ENCODE measurements around the gene FAM83G. TPM values are rescaled to one million over a fixed set of nuclear protein-coding genes. Genes with fewer than 3 reads are reported as not detected.
A peak's percentile ranks its signal among the peaks of the same experiment; 100 is the strongest.

The FAM83G gene
- polyA plus RNA-seq, 4 donors = 0.91 to 8.1 (median 6.0) TPM

- DNase-seq (ENCODE audit: low read depth in 4 of 4, low spot score in 3 of 4) = no peak
These were observed 29.0 kb downstream of the FAM83G start for GRCh38 chr17:18975597-18975996.

GRCh38 chr17:18974407-18975149, 30.0 kb downstream of the FAM83G start:
- no peak for DNase-seq (ENCODE audit: low read depth in 4 of 4, low spot score in 3 of 4)

- DNase-seq (ENCODE audit: low read depth in 4 of 4, low spot score in 3 of 4) = no peak
These were observed 32.8 kb downstream of the FAM83G start for GRCh38 chr17:18971801-18972200.

GRCh38 chr17:18970582-18971480, 33.7 kb downstream of the FAM83G start:
- DNase-seq (ENCODE audit: low read depth in 4 of 4, low spot score in 3 of 4) = no peak

GRCh38 chr17:18968945-18969887, 35.3 kb downstream of the FAM83G start:
- no peak for DNase-seq (ENCODE audit: low read depth in 4 of 4, low spot score in 3 of 4)

- DNase-seq (ENCODE audit: low read depth in 4 of 4, low spot score in 3 of 4) = no peak
These were observed 36.2 kb downstream of the FAM83G start for GRCh38 chr17:18968345-18968744.

- no peak for DNase-seq (ENCODE audit: low read depth in 4 of 4, low spot score in 3 of 4)
These were observed 36.6 kb downstream of the FAM83G start for GRCh38 chr17:18967916-18968315.

- DNase-seq (ENCODE audit: low read depth in 4 of 4, low spot score in 3 of 4) = peak in 2 of 4 donors; percentile 31 to 50
These were observed 37.5 kb downstream of the FAM83G start for GRCh38 chr17:18966831-18967624.

- DNase-seq (ENCODE audit: low read depth in 4 of 4, low spot score in 3 of 4) = no peak
These were observed 38.9 kb downstream of the FAM83G start for GRCh38 chr17:18965530-18966236.

GRCh38 chr17:18964550-18964949, 40.0 kb downstream of the FAM83G start:
- no peak for DNase-seq (ENCODE audit: low read depth in 4 of 4, low spot score in 3 of 4)

GRCh38 chr17:18964018-18964351, 40.6 kb downstream of the FAM83G start:
- DNase-seq (ENCODE audit: low read depth in 4 of 4, low spot score in 3 of 4) = no peak

- no peak for DNase-seq (ENCODE audit: low read depth in 4 of 4, low spot score in 3 of 4)
These were observed 41.2 kb downstream of the FAM83G start for GRCh38 chr17:18963126-18964017.

GRCh38 chr17:18962494-18962815, 42.1 kb downstream of the FAM83G start:
- DNase-seq (ENCODE audit: low read depth in 4 of 4, low spot score in 3 of 4) = no peak

GRCh38 chr17:18961634-18962493, 42.7 kb downstream of the FAM83G start:
- no peak for DNase-seq (ENCODE audit: low read depth in 4 of 4, low spot score in 3 of 4)

GRCh38 chr17:18960803-18961511, 43.6 kb downstream of the FAM83G start:
- peak in 1 of 4 donors; percentile 43 for DNase-seq (ENCODE audit: low read depth in 4 of 4, low spot score in 3 of 4)

GRCh38 chr17:18960241-18960665, 44.3 kb downstream of the FAM83G start:
- no peak for DNase-seq (ENCODE audit: low read depth in 4 of 4, low spot score in 3 of 4)

- no peak for DNase-seq (ENCODE audit: low read depth in 4 of 4, low spot score in 3 of 4)
These were observed 44.7 kb downstream of the FAM83G start for GRCh38 chr17:18959845-18960240.

Data from left renal pelvis (tissue), 4 donors.